K562 (cell line): ENCODE measurements around the gene GNPTAB.

Source experiments
- BHLHE40 ChIP-seq: IDR thresholded peaks from 2 replicates; pipeline ENCODE4 v1.6.1; 2011; ENCODE audit warnings: low read length, improper control_type of control experiment
- ELF1 ChIP-seq: fragments of 200-800 bp; sonication (Bioruptor generic); IDR thresholded peaks from 2 replicates; pipeline ENCODE4 v1.6.1; 2016; ENCODE audit warnings: missing genetic modification characterization, missing compliant biosample characterization
- GABPB1 ChIP-seq: sonication (generic); formaldehyde crosslinking; IDR thresholded peaks from 2 replicates; pipeline ENCODE4 v1.8.0; 2022; ENCODE audit warnings: mild to moderate bottlenecking, missing genetic modification reagents
- SIN3A ChIP-seq, 2 experiments: fragments of 150-350 bp in 1 of 2; IDR thresholded peaks; 2 replicates each; pipeline ENCODE4 v1.6.1; 2011 to 2016; ENCODE audit warnings: borderline replicate concordance in 2 of 2, low read depth in 2 of 2, low read length in 2 of 2, mild to moderate bottlenecking in 2 of 2, moderate library complexity in 2 of 2; ENCODE audit not compliant: control insufficient read depth in 1 of 2
- TAF1 ChIP-seq: IDR thresholded peaks from 2 replicates; pipeline ENCODE4 v1.6.1; 2011; ENCODE audit warnings: mild to moderate bottlenecking, low read length, moderate library complexity; ENCODE audit not compliant: insufficient read depth, control insufficient read depth, severe bottlenecking; ENCODE audit errors: extremely low read depth
- ZNF146 ChIP-seq: IDR thresholded peaks from one replicate; pipeline ENCODE4 v1.6.1; 2018; ENCODE audit warnings: missing compliant biosample characterization; ENCODE audit not compliant: unreplicated experiment

DNA sequence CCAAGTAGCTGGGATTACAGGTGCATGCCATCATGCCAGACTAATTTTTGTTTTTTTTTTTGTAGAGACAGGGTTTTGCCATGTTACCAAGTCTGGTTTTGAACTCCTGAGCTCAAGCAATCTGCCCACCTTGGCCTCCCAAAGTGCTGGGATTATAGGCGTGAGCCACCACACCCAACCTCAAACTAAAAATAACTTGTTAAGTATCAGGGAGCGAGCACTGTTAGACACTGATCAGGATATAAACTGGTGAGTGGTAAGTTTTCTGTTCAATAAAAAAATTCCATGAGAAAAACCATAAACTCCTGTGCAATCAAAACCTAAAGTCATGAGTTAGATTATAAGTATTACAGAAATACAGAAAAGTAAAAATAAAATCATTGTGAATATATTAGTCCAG is 46.9 kb downstream of the GNPTAB start:
- no peak for TF ChIP-seq TAF1
- no peak for TF ChIP-seq GABPB1 (CRISPR knock-in tag)
- no peak for TF ChIP-seq ZNF146 (CRISPR knock-in tag)
- no peak for TF ChIP-seq ELF1 (tag)
- no peak for TF ChIP-seq SIN3A (IDR thresholded peaks at IDR 0.05; ENCODE audit: borderline replicate concordance in 2 of 2, control insufficient read depth in 1 of 2, low read depth in 2 of 2, low read length in 2 of 2)
- no peak for TF ChIP-seq BHLHE40
